ENCODE measurements around the gene AKIRIN1.
A peak's percentile ranks its signal among the peaks of the same experiment; 100 is the strongest.
"Not testable (repeated sequence)": the region's sequence is repeated elsewhere in the genome, so short reads cannot be mapped to it uniquely, and the experiment has no call there.

The AKIRIN1 gene

GRCh38 chr1:38997034-38997900, 6.2 kb downstream of the AKIRIN1 start:
- peak; percentile 15 for FAIRE-seq

- FAIRE-seq: no peak
These were observed 6.8 kb downstream of the AKIRIN1 start for GRCh38 chr1:38997901-38998190.

- FAIRE-seq: no peak
These were observed 10.7 kb downstream of the AKIRIN1 start for GRCh38 chr1:39001516-39002421.

- FAIRE-seq: no peak
These were observed 12.2 kb downstream of the AKIRIN1 start for GRCh38 chr1:39003281-39003680.

GRCh38 chr1:39003794-39004193, 12.7 kb downstream of the AKIRIN1 start:
- FAIRE-seq: no peak

GRCh38 chr1:39006287-39006686, 15.2 kb downstream of the AKIRIN1 start:
- FAIRE-seq: no peak

GRCh38 chr1:39006726-39007645, 15.9 kb downstream of the AKIRIN1 start:
- FAIRE-seq: no peak

GRCh38 chr1:39014956-39015355, 23.9 kb downstream of the AKIRIN1 start:
- not testable (repeated sequence) for FAIRE-seq

GRCh38 chr1:39016604-39017171, 25.6 kb downstream of the AKIRIN1 start:
- FAIRE-seq: no peak

- no peak for FAIRE-seq
These were observed 26.2 kb downstream of the AKIRIN1 start for GRCh38 chr1:39017266-39017665.

GRCh38 chr1:39020494-39020893, 29.4 kb downstream of the AKIRIN1 start:
- FAIRE-seq: not testable (repeated sequence)

- FAIRE-seq: no peak
These were observed 30.4 kb downstream of the AKIRIN1 start for GRCh38 chr1:39021426-39021825.

- no peak for FAIRE-seq
These were observed 32.1 kb downstream of the AKIRIN1 start for GRCh38 chr1:39023140-39023539.

GRCh38 chr1:39026051-39026865, 35.2 kb downstream of the AKIRIN1 start, which contains the start of gene NDUFS5:
TSS of gene NDUFS5 (plus strand) at chr1:39026350. CDS start at chr1:39028725, 2,375 bp downstream.
- no peak for FAIRE-seq

- no peak for FAIRE-seq
These were observed 35.9 kb downstream of the AKIRIN1 start for GRCh38 chr1:39026866-39027507.

GRCh38 chr1:39034114-39034654, 43.1 kb downstream of the AKIRIN1 start:
- FAIRE-seq: no peak

GRCh38 chr1:39036678-39037077, 45.6 kb downstream of the AKIRIN1 start:
- FAIRE-seq: no peak

GRCh38 chr1:39043513-39043912, 52.4 kb downstream of the AKIRIN1 start:
- FAIRE-seq: no peak

GRCh38 chr1:39044762-39045161, 53.7 kb downstream of the AKIRIN1 start:
- FAIRE-seq: no peak

GRCh38 chr1:39045231-39045630, 54.2 kb downstream of the AKIRIN1 start:
- no peak for FAIRE-seq

Measured in endometrium (tissue), 2 donors.